ENCODE measurements around the gene HUNK.
"Not testable (repeated sequence)": the region's sequence is repeated elsewhere in the genome, so short reads cannot be mapped to it uniquely, and the experiment has no call there.

HUNK gene

DNA sequence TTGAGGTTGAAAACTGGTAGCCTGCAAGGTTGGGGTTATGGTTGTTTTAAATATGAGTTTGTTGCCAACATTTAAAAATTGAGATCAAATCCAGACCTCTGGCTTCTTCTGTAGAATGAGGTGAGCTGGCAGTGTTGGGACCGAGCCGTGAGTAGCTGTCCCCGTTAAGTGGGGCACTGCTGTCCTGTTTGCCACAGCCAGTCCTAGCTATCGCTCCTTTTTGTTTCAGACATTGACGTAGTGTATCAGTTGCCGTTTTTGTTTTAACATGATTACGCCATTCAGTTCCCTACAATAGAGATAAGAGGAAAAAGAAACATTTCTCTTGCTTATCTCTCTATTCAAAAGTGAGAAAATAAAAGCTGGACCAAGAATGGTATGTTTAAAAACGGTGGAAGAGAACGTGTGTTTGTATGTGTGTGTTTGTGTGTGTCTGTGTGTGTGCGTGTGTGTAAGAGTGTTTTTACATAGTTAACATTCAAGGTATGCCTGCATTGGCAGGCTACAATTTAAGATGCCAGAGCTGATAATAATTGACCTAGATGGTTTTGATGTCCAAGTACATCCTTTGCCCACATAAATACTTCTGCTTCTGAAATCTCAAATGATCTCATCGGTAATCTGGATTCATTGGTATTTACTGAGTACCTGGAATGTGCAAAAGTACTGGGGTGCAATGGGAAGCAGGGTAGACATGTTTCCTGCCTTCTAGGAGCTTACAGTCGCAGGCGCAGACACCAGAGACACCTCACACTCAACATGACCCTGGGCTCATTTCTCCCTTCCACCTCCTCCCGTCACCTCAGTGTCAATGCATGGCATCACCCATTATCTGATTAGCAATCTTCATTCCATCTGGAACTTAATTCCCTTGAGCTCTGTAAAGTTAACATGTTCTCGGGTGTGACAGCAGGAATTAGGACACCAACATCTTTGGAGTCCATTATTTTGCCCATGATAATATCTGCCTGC lies 65.8 kb downstream of the HUNK start:
- no peak overlapping the region for H3K27ac Mint-ChIP-seq
- H3K9me3 Mint-ChIP-seq, result no peaks in the 10 kb centered on the region
- H3K27me3 Mint-ChIP-seq, result peaks cover 5% of the 10 kb centered on the region
- H3K4me3 Mint-ChIP-seq, result no peak overlapping the region
- no peaks in the 10 kb centered on the region for H3K36me3 Mint-ChIP-seq (ENCODE audit: low read depth)
- H3K4me1 Mint-ChIP-seq (ENCODE audit: low read depth), result no peaks in the 10 kb centered on the region

DNA sequence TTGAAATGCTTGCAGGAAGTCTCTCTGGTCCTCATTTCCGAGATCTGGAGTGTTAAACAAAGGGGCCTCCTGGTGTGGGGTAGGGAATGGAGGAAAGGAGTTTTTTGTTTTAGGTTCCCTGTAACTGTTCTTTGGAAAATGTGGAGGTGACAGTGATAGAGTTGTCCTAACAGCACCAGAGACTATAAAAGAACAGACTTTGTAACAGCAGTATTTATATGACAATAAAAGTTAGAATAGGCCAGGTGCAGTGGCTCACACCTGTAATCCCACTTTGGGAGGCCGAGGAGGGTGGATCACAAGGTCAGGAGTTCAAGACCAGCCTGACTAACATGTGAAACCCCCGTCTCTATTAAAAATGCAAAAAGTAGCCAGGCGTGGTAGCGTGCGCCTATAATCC lies 68.9 kb downstream of the HUNK start:
- Mint-ChIP-seq H3K4me1 (ENCODE audit: low read depth) (no peaks in the 10 kb centered on the region), H3K27ac (no peak overlapping the region), H3K27me3 (peaks cover 5% of the 10 kb centered on the region), H3K9me3 (no peaks in the 10 kb centered on the region), H3K36me3 (ENCODE audit: low read depth) (no peaks in the 10 kb centered on the region), H3K4me3 (no peak overlapping the region)

DNA sequence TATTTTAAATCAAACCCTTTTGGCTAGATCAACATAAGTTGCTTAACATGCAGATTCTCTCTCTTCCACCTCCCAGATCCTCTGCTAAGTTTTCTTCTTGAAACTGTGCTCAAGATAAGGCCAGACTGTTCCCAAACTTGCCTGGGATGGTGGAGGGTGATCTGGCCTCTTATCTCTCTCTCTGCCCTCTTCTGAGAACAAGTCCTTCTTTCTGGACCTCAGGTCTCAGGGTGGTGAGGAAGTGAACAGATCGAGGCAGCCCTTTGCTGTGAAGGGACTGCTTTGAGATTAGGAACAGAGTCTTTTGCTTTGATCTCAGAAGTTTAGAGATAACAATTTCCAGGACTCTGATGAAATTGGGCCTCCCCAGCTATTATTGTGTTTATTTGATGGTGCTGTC lies 70.7 kb downstream of the HUNK start:
- no peaks in the 10 kb centered on the region for H3K27me3 Mint-ChIP-seq
- H3K4me1 Mint-ChIP-seq (ENCODE audit: low read depth), result no peaks in the 10 kb centered on the region
- no peaks in the 10 kb centered on the region for H3K9me3 Mint-ChIP-seq
- H3K36me3 Mint-ChIP-seq (ENCODE audit: low read depth), result no peaks in the 10 kb centered on the region
- H3K27ac Mint-ChIP-seq, result no peak overlapping the region
- no peak overlapping the region for H3K4me3 Mint-ChIP-seq

DNA sequence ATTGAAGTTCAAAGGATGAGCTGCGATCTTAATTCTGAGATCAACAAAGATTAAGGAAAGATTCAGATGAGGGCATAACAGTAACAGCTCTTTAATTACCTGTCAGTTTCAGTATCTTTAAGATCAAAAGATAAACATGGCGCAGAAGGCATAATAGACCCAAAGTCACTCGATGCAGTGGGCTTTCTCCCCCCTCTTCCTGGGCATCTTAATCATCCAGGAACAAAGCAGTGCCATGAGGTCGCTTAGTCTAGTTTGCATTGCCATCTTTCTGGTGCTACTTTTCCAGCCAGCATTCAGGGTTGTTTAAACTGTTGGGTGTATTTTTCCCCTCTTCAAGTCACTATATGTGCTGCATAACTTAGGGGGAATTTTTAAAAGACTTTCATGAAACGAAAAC lies 72.3 kb downstream of the HUNK start:
- Mint-ChIP-seq H3K4me1 (ENCODE audit: low read depth) (no peaks in the 10 kb centered on the region), H3K9me3 (no peaks in the 10 kb centered on the region), H3K27me3 (no peaks in the 10 kb centered on the region), H3K27ac (no peak overlapping the region), H3K4me3 (no peak overlapping the region), H3K36me3 (ENCODE audit: low read depth) (no peaks in the 10 kb centered on the region)

DNA sequence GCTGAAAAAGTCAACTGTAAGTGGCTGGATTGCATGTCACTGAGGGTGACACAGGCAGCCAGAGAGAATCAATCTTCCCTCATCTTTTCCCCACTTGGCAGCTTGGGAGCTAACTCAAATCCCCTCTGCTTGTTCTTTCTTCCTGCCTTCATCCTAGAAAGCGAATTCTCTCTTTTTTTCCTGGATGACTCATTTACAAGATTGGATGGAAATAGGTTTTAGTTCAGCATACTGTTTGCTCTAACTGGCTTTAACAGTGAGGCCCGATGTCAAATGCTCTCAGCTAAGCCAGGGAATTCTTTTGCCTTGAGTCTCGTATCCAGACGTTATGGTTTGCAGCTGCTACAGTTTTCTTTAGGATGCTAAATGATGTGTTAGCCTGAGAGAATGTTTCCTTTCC lies 72.7 kb downstream of the HUNK start:
- H3K36me3 Mint-ChIP-seq (ENCODE audit: low read depth), result no peaks in the 10 kb centered on the region
- H3K27me3 Mint-ChIP-seq, result no peaks in the 10 kb centered on the region
- H3K9me3 Mint-ChIP-seq, result no peaks in the 10 kb centered on the region
- H3K4me1 Mint-ChIP-seq (ENCODE audit: low read depth), result no peaks in the 10 kb centered on the region
- H3K27ac Mint-ChIP-seq, result no peak overlapping the region
- H3K4me3 Mint-ChIP-seq, result no peak overlapping the region

DNA sequence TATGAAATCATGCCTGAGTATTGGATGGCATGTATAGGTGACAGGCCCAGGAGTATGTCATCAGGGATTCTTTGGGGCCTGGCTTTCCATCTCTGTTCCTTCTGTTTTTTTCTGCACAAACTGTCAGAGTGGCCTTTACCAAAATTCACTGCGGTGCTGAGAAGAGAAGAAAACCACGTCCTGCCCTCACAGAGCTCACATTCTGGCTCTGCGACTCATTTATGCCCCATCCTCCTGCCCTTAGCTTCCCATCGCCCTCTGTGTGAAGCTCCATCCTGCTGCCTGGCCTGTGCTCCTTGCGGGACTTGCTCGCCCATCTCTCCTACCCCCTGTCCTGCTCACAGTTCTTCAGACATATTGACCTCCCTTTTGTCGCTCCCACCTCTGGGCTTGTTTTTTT lies 73.4 kb downstream of the HUNK start:
- H3K4me3 Mint-ChIP-seq, result no peak overlapping the region
- no peaks in the 10 kb centered on the region for H3K9me3 Mint-ChIP-seq
- no peaks in the 10 kb centered on the region for H3K4me1 Mint-ChIP-seq (ENCODE audit: low read depth)
- H3K27me3 Mint-ChIP-seq, result no peaks in the 10 kb centered on the region
- H3K27ac Mint-ChIP-seq, result no peak overlapping the region
- H3K36me3 Mint-ChIP-seq (ENCODE audit: low read depth), result no peaks in the 10 kb centered on the region

DNA sequence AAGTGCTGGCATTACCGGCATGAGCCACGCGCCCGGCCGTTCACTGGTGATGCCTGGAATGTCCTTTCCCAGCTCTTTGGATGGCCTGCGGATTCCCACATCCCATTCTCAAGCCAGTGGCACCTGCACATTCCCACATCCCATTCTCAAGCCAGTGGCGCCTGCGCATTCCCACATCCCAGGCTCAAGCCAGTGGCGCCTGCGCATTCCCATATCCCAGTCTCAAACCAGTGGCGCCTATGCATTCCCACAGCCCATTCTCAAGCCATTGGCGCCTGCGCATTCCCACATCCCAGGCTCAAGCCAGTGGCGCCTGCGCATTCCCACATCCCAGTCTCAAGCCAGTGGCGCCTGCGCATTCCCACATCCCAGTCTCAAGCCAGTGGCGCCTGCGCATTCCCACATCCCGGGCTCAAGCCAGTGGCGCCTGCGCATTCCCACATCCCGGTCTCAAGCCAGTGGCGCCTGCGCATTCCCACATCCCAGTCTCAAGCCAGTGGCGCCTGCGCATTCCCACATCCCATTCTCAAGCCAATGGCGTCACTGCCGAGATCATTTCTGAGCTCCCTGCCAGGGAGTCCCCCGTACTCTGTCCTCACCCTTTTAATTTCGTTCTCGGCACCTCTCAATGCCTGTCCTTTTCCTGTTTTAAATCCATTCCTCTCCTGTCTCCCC lies 74.2 kb downstream of the HUNK start:
- not testable (repeated sequence) for H3K9me3 Mint-ChIP-seq; H3K4me3 Mint-ChIP-seq; H3K4me1 Mint-ChIP-seq (ENCODE audit: low read depth); H3K36me3 Mint-ChIP-seq (ENCODE audit: low read depth); H3K27me3 Mint-ChIP-seq; H3K27ac Mint-ChIP-seq

DNA sequence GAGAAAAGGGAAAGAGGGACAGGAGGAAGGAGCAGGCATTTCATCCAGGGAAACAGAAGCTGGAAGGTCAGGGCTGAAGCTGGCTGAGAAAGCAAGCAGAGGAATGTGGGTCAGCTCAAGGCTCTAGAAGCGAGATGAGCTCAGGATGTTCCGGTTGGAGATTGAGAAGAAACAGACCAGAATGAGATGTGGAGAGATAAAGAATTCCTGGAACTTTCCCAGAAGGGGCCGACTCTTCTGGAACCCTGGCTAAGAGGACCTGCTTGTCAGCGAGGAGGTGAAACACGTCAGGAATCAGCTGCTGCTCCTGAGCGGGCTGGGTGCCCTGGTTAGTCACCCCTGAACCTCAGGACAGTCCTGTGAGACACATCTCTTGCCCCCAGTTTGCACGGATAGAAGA lies 75.9 kb downstream of the HUNK start:
- Mint-ChIP-seq H3K27ac (no peak overlapping the region), H3K27me3 (peaks cover 4% of the 10 kb centered on the region), H3K9me3 (no peaks in the 10 kb centered on the region), H3K4me3 (no peak overlapping the region), H3K36me3 (ENCODE audit: low read depth) (no peaks in the 10 kb centered on the region), H3K4me1 (ENCODE audit: low read depth) (no peaks in the 10 kb centered on the region)

DNA sequence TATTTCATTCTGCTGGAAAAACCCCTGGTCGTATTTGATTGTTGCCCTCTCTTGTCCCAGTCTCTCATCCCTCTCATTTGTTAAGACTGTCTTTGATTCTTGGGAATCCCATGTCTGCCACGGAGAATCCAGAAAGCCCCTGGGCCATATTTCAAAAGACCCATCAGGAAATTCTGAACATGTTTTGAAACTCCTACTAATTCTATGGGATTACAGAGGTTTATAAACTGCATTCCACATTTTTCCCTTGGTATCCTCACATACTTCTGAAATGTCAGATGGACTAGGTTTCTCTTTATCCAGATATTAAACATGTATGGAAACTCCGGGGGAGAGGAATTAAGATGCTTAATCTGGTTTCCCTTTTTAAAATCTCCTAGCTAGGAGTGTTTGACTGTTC lies 80.0 kb downstream of the HUNK start:
- H3K4me3 Mint-ChIP-seq, result no peak overlapping the region
- no peaks in the 10 kb centered on the region for H3K9me3 Mint-ChIP-seq
- no peak overlapping the region for H3K27ac Mint-ChIP-seq
- no peaks in the 10 kb centered on the region for H3K36me3 Mint-ChIP-seq (ENCODE audit: low read depth)
- H3K27me3 Mint-ChIP-seq, result peaks cover 4% of the 10 kb centered on the region
- peaks cover 4% of the 10 kb centered on the region for H3K4me1 Mint-ChIP-seq (ENCODE audit: low read depth)

DNA sequence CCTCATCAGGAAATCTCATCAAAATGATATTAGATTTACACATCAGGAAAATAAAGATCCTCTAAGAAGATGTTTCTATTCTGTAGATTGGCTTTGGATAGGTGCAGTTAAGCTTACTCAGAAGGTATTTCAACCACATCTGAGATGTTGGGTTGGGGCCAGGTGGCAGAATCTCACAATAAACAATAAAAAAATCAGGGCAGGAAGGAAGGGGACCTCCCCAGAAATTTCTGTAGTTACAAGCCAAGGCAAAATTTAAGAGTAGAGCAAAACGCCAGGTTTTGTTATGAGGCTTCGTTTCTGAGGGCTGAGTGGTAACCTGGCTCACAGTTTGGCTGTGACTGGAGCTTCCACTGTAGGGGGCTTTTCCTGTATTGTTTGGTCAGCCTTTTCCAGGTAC lies 84.8 kb downstream of the HUNK start:
- peaks cover 11% of the 10 kb centered on the region for H3K4me1 Mint-ChIP-seq (ENCODE audit: low read depth)
- H3K36me3 Mint-ChIP-seq (ENCODE audit: low read depth), result no peaks in the 10 kb centered on the region
- H3K4me3 Mint-ChIP-seq, result no peak overlapping the region
- H3K27ac Mint-ChIP-seq, result no peak overlapping the region
- peaks cover 3% of the 10 kb centered on the region for H3K27me3 Mint-ChIP-seq
- H3K9me3 Mint-ChIP-seq, result no peaks in the 10 kb centered on the region

DNA sequence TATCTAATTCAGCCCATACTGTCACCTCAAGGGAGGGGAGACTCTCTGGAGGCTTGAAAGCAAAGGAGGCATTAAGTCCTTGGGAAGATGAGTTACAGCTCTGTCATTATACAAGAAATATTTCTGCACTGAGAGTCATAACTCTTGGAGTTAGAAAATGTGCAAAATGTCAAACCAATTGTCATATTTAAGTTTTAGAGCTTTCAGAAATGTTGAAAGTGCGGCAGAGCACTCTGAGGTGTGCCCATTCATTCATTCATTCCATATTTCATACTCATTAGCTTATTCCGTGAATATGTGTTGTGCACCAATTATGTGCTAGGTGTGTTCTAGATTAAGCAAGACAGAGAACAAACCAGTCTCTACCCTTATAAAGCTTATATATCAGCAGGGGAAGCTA lies 87.1 kb downstream of the HUNK start:
- H3K36me3 Mint-ChIP-seq (ENCODE audit: low read depth), result no peaks in the 10 kb centered on the region
- H3K4me3 Mint-ChIP-seq, result no peak overlapping the region
- peaks cover 11% of the 10 kb centered on the region for H3K4me1 Mint-ChIP-seq (ENCODE audit: low read depth)
- no peak overlapping the region for H3K27ac Mint-ChIP-seq
- H3K9me3 Mint-ChIP-seq, result no peaks in the 10 kb centered on the region
- H3K27me3 Mint-ChIP-seq, result no peaks in the 10 kb centered on the region

DNA sequence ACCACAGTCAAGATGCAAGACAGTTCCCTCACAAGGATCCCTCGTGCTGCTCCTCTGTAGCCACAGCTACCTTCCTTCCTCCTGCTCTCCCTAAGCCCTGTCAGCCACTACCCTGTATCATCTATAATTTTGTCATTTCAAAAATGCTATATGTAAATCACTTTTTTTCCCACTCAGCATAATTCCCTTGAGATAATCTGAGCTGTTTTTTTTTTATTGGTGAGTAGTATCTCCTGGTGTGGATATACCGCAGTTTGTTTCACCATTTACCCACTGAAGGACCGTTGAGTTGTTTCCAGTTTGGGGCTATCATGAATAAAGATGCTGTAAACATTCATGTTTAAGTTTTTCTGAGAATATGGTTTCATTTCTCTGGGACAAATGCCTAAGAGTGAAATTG lies 88.2 kb downstream of the HUNK start:
- Mint-ChIP-seq H3K36me3 (ENCODE audit: low read depth) (no peaks in the 10 kb centered on the region), H3K9me3 (no peaks in the 10 kb centered on the region), H3K4me3 (no peak overlapping the region), H3K27me3 (no peaks in the 10 kb centered on the region), H3K4me1 (ENCODE audit: low read depth) (peaks cover 11% of the 10 kb centered on the region), H3K27ac (no peak overlapping the region)

DNA sequence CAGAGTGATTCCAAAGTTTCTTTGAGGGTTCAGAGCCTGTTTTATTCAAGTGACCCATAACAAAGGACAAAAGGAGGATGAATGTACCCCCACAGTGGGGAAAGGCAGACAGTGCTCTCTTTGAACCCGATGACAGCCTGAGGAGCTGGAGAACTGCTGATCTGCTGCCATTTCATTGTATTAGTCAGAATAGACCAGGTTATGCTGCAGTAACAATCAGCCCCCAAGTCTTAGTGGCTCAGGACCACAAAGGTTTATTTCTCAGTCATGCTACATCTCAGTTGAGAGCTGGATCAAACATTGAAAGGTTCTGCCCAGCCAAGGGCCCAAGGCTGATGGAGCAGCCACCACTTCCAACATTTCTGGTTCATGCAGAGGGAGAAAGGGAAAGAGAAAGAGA lies 88.9 kb downstream of the HUNK start:
- H3K27ac Mint-ChIP-seq, result no peak overlapping the region
- H3K9me3 Mint-ChIP-seq, result no peaks in the 10 kb centered on the region
- no peaks in the 10 kb centered on the region for H3K36me3 Mint-ChIP-seq (ENCODE audit: low read depth)
- H3K4me1 Mint-ChIP-seq (ENCODE audit: low read depth), result peaks cover 7% of the 10 kb centered on the region
- H3K27me3 Mint-ChIP-seq, result no peaks in the 10 kb centered on the region
- H3K4me3 Mint-ChIP-seq, result no peak overlapping the region

DNA sequence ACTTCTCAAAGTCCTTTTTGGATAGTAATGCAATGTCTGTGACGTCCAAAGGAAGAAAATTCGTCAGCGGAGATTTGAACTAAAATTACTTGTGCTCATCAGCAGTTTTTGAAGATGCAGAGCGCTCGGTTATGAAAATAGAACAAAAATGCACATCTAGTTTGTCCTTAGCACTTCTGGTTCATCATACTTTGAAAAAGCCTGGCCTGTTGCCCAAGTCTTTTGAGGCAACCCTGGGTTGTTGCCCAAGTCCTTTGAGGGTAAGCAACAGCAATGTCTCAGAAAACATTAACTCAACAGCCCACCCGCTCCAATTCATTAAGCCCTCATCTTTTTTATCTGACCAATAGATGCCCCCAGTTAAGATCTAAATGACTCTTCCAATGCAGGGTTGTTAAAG lies 91.9 kb downstream of the HUNK start:
- no peaks in the 10 kb centered on the region for H3K4me1 Mint-ChIP-seq (ENCODE audit: low read depth)

DNA sequence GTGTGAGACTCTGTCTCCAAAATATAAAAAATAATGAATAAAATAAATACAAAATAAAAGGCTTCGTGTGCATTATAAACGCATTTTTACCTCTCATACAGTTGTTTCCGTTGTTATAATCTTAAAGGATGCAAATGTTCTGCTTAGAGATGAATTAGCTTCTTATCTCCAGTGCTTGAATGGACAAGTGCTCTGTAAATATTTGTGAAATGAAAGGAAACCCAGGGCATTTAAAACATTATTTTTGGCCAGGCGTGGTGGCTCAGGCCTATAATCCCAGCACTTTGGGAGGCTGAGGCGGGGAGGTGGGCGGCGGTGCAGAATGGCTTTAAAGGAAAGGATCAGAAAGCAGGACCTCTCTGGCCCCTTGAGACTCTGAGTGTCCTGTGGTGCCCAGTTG lies 94.5 kb downstream of the HUNK start:
- Mint-ChIP-seq H3K4me1 (ENCODE audit: low read depth) (no peaks in the 10 kb centered on the region), H3K27me3 (no peaks in the 10 kb centered on the region), H3K27ac (no peak overlapping the region), H3K4me3 (no peak overlapping the region), H3K36me3 (ENCODE audit: low read depth) (no peaks in the 10 kb centered on the region), H3K9me3 (peaks cover 2% of the 10 kb centered on the region)

More for the DNA sequence above, 91.9 kb downstream of the HUNK start:
- Mint-ChIP-seq H3K4me3 (no peak overlapping the region), H3K27me3 (no peaks in the 10 kb centered on the region), H3K27ac (no peak overlapping the region), H3K9me3 (no peaks in the 10 kb centered on the region), H3K36me3 (ENCODE audit: low read depth) (no peaks in the 10 kb centered on the region)
